HG03442 (cell line): ENCODE data around the gene CSTPP1.
A peak's percentile ranks its signal among the peaks of the same experiment; 100 is the strongest.
"Not testable (repeated sequence)": the region's sequence is repeated elsewhere in the genome, so short reads cannot be mapped to it uniquely, and the experiment has no call there.

Source experiments
- ATAC-seq: cut with Tn5 transposase; IDR thresholded peaks from one replicate; pipeline ENCODE4 v1.9.1; 2021; ENCODE audit warnings: mild to moderate bottlenecking, moderate library complexity; ENCODE audit not compliant: unreplicated experiment

The CSTPP1 gene

GRCh38 chr11:46907606-46908005 lies 29.0 kb upstream of the CSTPP1 start:
- no peak for ATAC-seq

- no peak for ATAC-seq
Observed at GRCh38 chr11:46912526-46913150, 23.9 kb upstream of the CSTPP1 start.

- ATAC-seq = no peak
Observed at GRCh38 chr11:46913484-46913883, 23.1 kb upstream of the CSTPP1 start.

GRCh38 chr11:46914363-46914762 lies 22.2 kb upstream of the CSTPP1 start:
- ATAC-seq = no peak

- no peak for ATAC-seq
Observed at GRCh38 chr11:46914910-46915309, 21.7 kb upstream of the CSTPP1 start.

- no peak for ATAC-seq
Observed at GRCh38 chr11:46916286-46917108, 20.1 kb upstream of the CSTPP1 start.

- ATAC-seq = no peak
Observed at GRCh38 chr11:46917109-46917761, 19.3 kb upstream of the CSTPP1 start.

- ATAC-seq = no peak
Observed at GRCh38 chr11:46917762-46918082, 18.8 kb upstream of the CSTPP1 start.

- ATAC-seq = peak; percentile 41
Observed at GRCh38 chr11:46918083-46918787, 18.3 kb upstream of the CSTPP1 start, which contains the start of gene LRP4. TSS of gene LRP4 (minus strand) at chr11:46918550. CDS start at chr11:46918379, 171 bp downstream.

GRCh38 chr11:46918788-46919513 lies 17.6 kb upstream of the CSTPP1 start:
- no peak for ATAC-seq

GRCh38 chr11:46920755-46921154 lies 15.8 kb upstream of the CSTPP1 start:
- ATAC-seq = no peak

GRCh38 chr11:46927928-46928327 lies 8.6 kb upstream of the CSTPP1 start:
- not testable (repeated sequence) for ATAC-seq

- not testable (repeated sequence) for ATAC-seq
Observed at GRCh38 chr11:46928701-46929100, 7.9 kb upstream of the CSTPP1 start.

GRCh38 chr11:46930089-46930488 lies 6.5 kb upstream of the CSTPP1 start:
- ATAC-seq = no peak

GRCh38 chr11:46942172-46942571 lies 5.6 kb downstream of the CSTPP1 start:
- ATAC-seq = no peak

- no peak for ATAC-seq
Observed at GRCh38 chr11:46944356-46945075, 8.0 kb downstream of the CSTPP1 start.

- ATAC-seq = no peak
Observed at GRCh38 chr11:46947399-46948077, 11.0 kb downstream of the CSTPP1 start.

- ATAC-seq = no peak
Observed at GRCh38 chr11:46948378-46949131, 12.0 kb downstream of the CSTPP1 start.

- ATAC-seq = no peak
Observed at GRCh38 chr11:46949297-46949696, 12.7 kb downstream of the CSTPP1 start.
